Retinal pigment epithelial cell (primary cell): ENCODE data around the gene TGM2.

Source experiments
- DNase-seq: peaks from one replicate; pipeline ENCODE4 v3.0.0-alpha.2; 2010; ENCODE audit warnings: low read depth
- H3K4me3 ChIP-seq: 2 replicates; pipeline ENCODE4 v1.5.1; 2011; ENCODE audit warnings: mild to moderate bottlenecking, low read length, control low read depth, moderate library complexity
- CTCF ChIP-seq: conservative IDR thresholded peaks from 2 replicates; pipeline ENCODE4 v1.5.1; 2011; ENCODE audit warnings: low read depth, low read length, control low read depth, inconsistent platforms

TGM2 gene

GRCh38 chr20:38165089-38165965 is at the start of gene TGM2:
TGM2 (minus strand) TSS chr20:38165270; CDS start chr20:38165198, 72 bp downstream.
- H3K4me3 ChIP-seq, result peak within 1 kb of the TSS; percentile 60
- peak; percentile 85 for TF ChIP-seq CTCF
- DNase-seq, result peak; percentile 36

GRCh38 chr20:38214256-38215193 is 49.5 kb upstream of the TGM2 start:
- TF ChIP-seq CTCF, result peak; percentile 11
- no peak for DNase-seq
- no peak overlapping the region for H3K4me3 ChIP-seq

- no peak overlapping the region for H3K4me3 ChIP-seq
- no peak for TF ChIP-seq CTCF
- DNase-seq, result no peak
Measured at GRCh38 chr20:38213607-38213940, 48.5 kb upstream of the TGM2 start.

- H3K4me3 ChIP-seq, result no peak overlapping the region
- TF ChIP-seq CTCF, result no peak
- DNase-seq, result no peak
Measured at GRCh38 chr20:38212806-38213606, 47.9 kb upstream of the TGM2 start.

GRCh38 chr20:38211200-38212097 is 46.4 kb upstream of the TGM2 start:
- H3K4me3 ChIP-seq, result no peak overlapping the region
- no peak for TF ChIP-seq CTCF
- no peak for DNase-seq

GRCh38 chr20:38210741-38211140 is 45.7 kb upstream of the TGM2 start:
- TF ChIP-seq CTCF, result no peak
- DNase-seq, result no peak
- H3K4me3 ChIP-seq, result no peak overlapping the region
